H1 (cell line): Measurements from ENCODE around the gene SGPP2. TPM values are rescaled to one million over a fixed set of nuclear protein-coding genes. Genes with fewer than 3 reads are reported as not detected.

Experiments
- CTCF ChIA-PET: fragments of 300-600 bp; sonication (Branson Sonifier 250); formaldehyde crosslinking; loops from one replicate; lab custom pipeline; 2021; ENCODE audit not compliant: partially characterized antibody; lab: Charles Lee
- POLR2A ChIA-PET: fragments of 300-600 bp; sonication (Branson Sonifier 250); formaldehyde crosslinking; loops from one replicate; lab custom pipeline; 2021; ENCODE audit warnings: inconsistent platforms; ENCODE audit not compliant: partially characterized antibody; lab: Charles Lee
- DNase-seq, 2 experiments: peaks; one replicate each; pipeline versions ENCODE4 v3.0.0 to v3.0.0-alpha.2; 2010 to 2022; ENCODE audit warnings: low spot score in 2 of 2, low read depth in 1 of 2, mixed read lengths in 1 of 2
- FAIRE-seq: peaks from 2 replicates; lab custom pipeline; 2011; peaks lifted over from hg19 to GRCh38; lab: Jason Lieb, UNC
- H2AFZ ChIP-seq: 2 replicates; pipeline ENCODE4 v1.8.1; 2012; ENCODE audit warnings: low read length, inconsistent platforms
- H2AK5ac ChIP-seq: 2 replicates; pipeline ENCODE4 v1.6.1; 2013; ENCODE audit warnings: low read depth, low read length
- H2BK120ac ChIP-seq: replicated peaks from 2 replicates; pipeline ENCODE3; 2013; ENCODE audit warnings: low read depth, low read length, inconsistent platforms
- H2BK12ac ChIP-seq: 2 replicates; pipeline ENCODE4 v1.6.1; 2013; ENCODE audit warnings: low read depth, low read length
- H2BK15ac ChIP-seq: 2 replicates; pipeline ENCODE4 v1.6.1; 2013; ENCODE audit warnings: low read length
- H2BK20ac ChIP-seq: 2 replicates; pipeline ENCODE4 v1.6.1; 2013; ENCODE audit warnings: low read length
- H2BK5ac ChIP-seq: 2 replicates; pipeline ENCODE4 v1.6.1; 2013; ENCODE audit warnings: low read depth, low read length
- H3K14ac ChIP-seq: 2 replicates; pipeline ENCODE4 v1.6.1; 2013; ENCODE audit warnings: inconsistent platforms; ENCODE audit not compliant: insufficient read length
- H3K18ac ChIP-seq: 2 replicates; pipeline ENCODE4 v1.6.1; 2013; ENCODE audit warnings: low read length; ENCODE audit errors: extremely low read depth
- H3K23ac ChIP-seq: 2 replicates; pipeline ENCODE4 v1.6.1; 2013; ENCODE audit warnings: inconsistent platforms; ENCODE audit not compliant: insufficient read length
- H3K23me2 ChIP-seq: 2 replicates; pipeline ENCODE4 v1.6.1; 2013; ENCODE audit warnings: low read depth, low read length
- H3K27ac ChIP-seq: 2 replicates; pipeline ENCODE4 v1.6.1; 2011; ENCODE audit warnings: low read depth, low read length, inconsistent platforms
- H3K27me3 ChIP-seq, 4 experiments: replicated peaks in 1 of 4; 1 replicate in 1 of 4; 2 replicates in 3 of 4; pipeline versions ENCODE4 v1.6.1 to v1.8.1; 2011 to 2013; ENCODE audit warnings: low read length in 3 of 4, mild to moderate bottlenecking in 3 of 4, inconsistent platforms in 2 of 4, mixed read lengths in 2 of 4, moderate library complexity in 1 of 4; ENCODE audit not compliant: control insufficient read depth in 3 of 4, insufficient read depth in 3 of 4; ENCODE audit errors: extremely low read depth in 1 of 4
- H3K36me3 ChIP-seq, 4 experiments: 2 replicates each; pipeline versions ENCODE4 v1.6.1 to v1.8.1; 2011 to 2013; ENCODE audit warnings: mild to moderate bottlenecking in 4 of 4, low read length in 3 of 4, moderate library complexity in 2 of 4, control low read depth in 1 of 4, inconsistent platforms in 1 of 4; ENCODE audit not compliant: insufficient read depth in 4 of 4, control insufficient read depth in 2 of 4
- H3K4ac ChIP-seq: replicated peaks from 2 replicates; pipeline ENCODE3; 2013; ENCODE audit warnings: low read length, low read depth, mixed read lengths, inconsistent platforms; ENCODE audit not compliant: insufficient read length
- H3K4me1 ChIP-seq, 4 experiments: replicated peaks in 1 of 4; 1 replicate in 1 of 4; 2 replicates in 3 of 4; pipeline versions ENCODE4 v1.6.1 to v1.8.1; 2011 to 2013; ENCODE audit warnings: low read length in 3 of 4, inconsistent platforms in 2 of 4, mixed read lengths in 1 of 4; ENCODE audit not compliant: insufficient read depth in 4 of 4, control insufficient read depth in 3 of 4
- H3K4me2 ChIP-seq, 2 experiments: 2 replicates each; pipeline versions ENCODE4 v1.6.1 to v1.8.1; 2011 to 2013; ENCODE audit warnings: low read depth in 2 of 2, low read length in 2 of 2, control low read depth in 1 of 2, inconsistent platforms in 1 of 2, mild to moderate bottlenecking in 1 of 2; ENCODE audit not compliant: insufficient read depth in 1 of 2
- H3K4me3 ChIP-seq, 4 experiments: fragments of 200-600, 300-600 bp in 1 of 4; sonication (generic), shearing (Covaris generic), sonication (Bioruptor Twin) in 1 of 4; 2 replicates each; pipeline versions ENCODE4 v1.5.1 to v1.8.1; 2011 to 2016; ENCODE audit warnings: low read length in 4 of 4, low read depth in 3 of 4, control low read depth in 2 of 4, inconsistent platforms in 2 of 4, mild to moderate bottlenecking in 2 of 4, mixed read lengths in 1 of 4, moderate library complexity in 1 of 4; ENCODE audit not compliant: insufficient read depth in 2 of 4; ENCODE audit errors: extremely low read depth in 1 of 4
- H3K56ac ChIP-seq: replicated peaks from 2 replicates; pipeline ENCODE3; 2013; ENCODE audit warnings: low read depth, mild to moderate bottlenecking, mixed read lengths, low read length, inconsistent platforms; ENCODE audit not compliant: insufficient read length
- H3K79me1 ChIP-seq: 2 replicates; pipeline ENCODE4 v1.6.1; 2013; ENCODE audit warnings: low read depth, low read length, control low read depth
- H3K79me2 ChIP-seq, 2 experiments: 2 replicates each; pipeline versions ENCODE4 v1.6.1 to v1.8.1; 2012 to 2013; ENCODE audit warnings: low read length in 2 of 2, mild to moderate bottlenecking in 2 of 2, inconsistent platforms in 1 of 2; ENCODE audit not compliant: insufficient read depth in 2 of 2, control insufficient read depth in 1 of 2
- H3K9ac ChIP-seq, 4 experiments: replicated peaks in 1 of 4; 1 replicate in 1 of 4; 2 replicates in 3 of 4; pipeline versions ENCODE4 v1.6.1 to v1.8.1; 2011 to 2013; ENCODE audit warnings: low read depth in 3 of 4, low read length in 3 of 4, control low read depth in 2 of 4, mild to moderate bottlenecking in 2 of 4, moderate library complexity in 2 of 4, inconsistent platforms in 1 of 4; ENCODE audit errors: extremely low read depth in 1 of 4
- H3K9me3 ChIP-seq, 2 experiments: 2 replicates each; pipeline versions ENCODE4 v1.6.1 to v1.8.1; 2012 to 2013; ENCODE audit warnings: mild to moderate bottlenecking in 2 of 2, moderate library complexity in 2 of 2, control low read depth in 1 of 2, inconsistent platforms in 1 of 2, low read depth in 1 of 2, low read length in 1 of 2, mixed read lengths in 1 of 2; ENCODE audit not compliant: insufficient read depth in 2 of 2
- H4K20me1 ChIP-seq, 2 experiments: replicated peaks in 1 of 2; 2 replicates each; pipeline versions ENCODE3 to v1.8.1; 2011 to 2013; ENCODE audit warnings: inconsistent platforms in 2 of 2, low read length in 2 of 2, mild to moderate bottlenecking in 1 of 2; ENCODE audit not compliant: insufficient read depth in 2 of 2, control insufficient read depth in 1 of 2
- H4K5ac ChIP-seq: 2 replicates; pipeline ENCODE4 v1.6.1; 2013; ENCODE audit warnings: low read length, low read depth, mixed read lengths, inconsistent platforms; ENCODE audit not compliant: insufficient read length
- H4K8ac ChIP-seq: 2 replicates; pipeline ENCODE4 v1.8.0; 2013; ENCODE audit warnings: mild to moderate bottlenecking, moderate library complexity, low read length, inconsistent platforms; ENCODE audit not compliant: insufficient read depth; ENCODE audit errors: extremely low read depth
- H4K91ac ChIP-seq: replicated peaks from 2 replicates; pipeline ENCODE3; 2013; ENCODE audit warnings: low read length, mixed read lengths, inconsistent platforms; ENCODE audit not compliant: insufficient read length
- CBX5 ChIP-seq: fragments of 300-800, 300-1000 bp; sonication (generic); IDR thresholded peaks from 2 replicates; pipeline ENCODE4 v1.7.1; 2016; ENCODE audit warnings: antibody characterized with exemption, low read length, low read depth
- CEBPB ChIP-seq: IDR thresholded peaks from 2 replicates; pipeline ENCODE4 v1.6.1; 2012; ENCODE audit warnings: low read depth, low read length
- EP300 ChIP-seq, 2 experiments: IDR thresholded peaks; 1 replicate in 1 of 2; 2 replicates in 1 of 2; pipeline ENCODE4 v1.6.1; 2011 to 2012; ENCODE audit warnings: low read depth in 2 of 2, low read length in 2 of 2, mild to moderate bottlenecking in 2 of 2, borderline replicate concordance in 1 of 2, inconsistent platforms in 1 of 2, moderate library complexity in 1 of 2
- GABPA ChIP-seq: IDR thresholded peaks from 2 replicates; pipeline ENCODE4 v1.6.1; 2011; ENCODE audit warnings: mild to moderate bottlenecking, low read length, moderate library complexity, borderline replicate concordance; ENCODE audit not compliant: insufficient read depth
- JUN ChIP-seq: IDR thresholded peaks from 2 replicates; pipeline ENCODE4 v1.6.1; 2011; ENCODE audit warnings: low read depth, mild to moderate bottlenecking, improper control_type of control experiment, low read length
- KDM5A ChIP-seq: fragments of 200-600 bp; IDR thresholded peaks from 2 replicates; pipeline ENCODE4 v1.7.1; 2012; ENCODE audit warnings: mild to moderate bottlenecking, low read length, inconsistent platforms, mixed read lengths
- MAFK ChIP-seq: IDR thresholded peaks from 2 replicates; pipeline ENCODE4 v1.6.1; 2012; ENCODE audit warnings: low read depth, mild to moderate bottlenecking, improper control_type of control experiment, low read length
- POLR2AphosphoS5 ChIP-seq: IDR thresholded peaks from 2 replicates; pipeline ENCODE4 v1.6.1; 2011; ENCODE audit warnings: low read depth, low read length
- TBP ChIP-seq: IDR thresholded peaks from 2 replicates; pipeline ENCODE4 v1.6.1; 2011; ENCODE audit warnings: low read depth, low read length, improper control_type of control experiment
- YY1 ChIP-seq: IDR thresholded peaks from 2 replicates; pipeline ENCODE4 v1.6.1; 2011; ENCODE audit warnings: low read depth, mild to moderate bottlenecking, low read length
- ZNF274 ChIP-seq: IDR thresholded peaks from 2 replicates; pipeline ENCODE4 v1.7.0; 2012; ENCODE audit warnings: low read length, borderline replicate concordance; ENCODE audit errors: extremely low read depth
- WGBS, 2 experiments: shearing (Covaris generic) in 1 of 2; methylation state at CpG; one replicate each; pipeline versions ENCODE4 v1.1.6 to v1.1.7; 2013 to 2015; ENCODE audit warnings: low lambda C conversion rate in 2 of 2, mixed read lengths in 2 of 2, inconsistent platforms in 1 of 2, low coverage in 1 of 2, missing lambda C conversion rate in 1 of 2; ENCODE audit not compliant: insufficient replicate concordance in 2 of 2, insufficient coverage in 1 of 2, insufficient read length in 1 of 2; ENCODE audit errors: extremely low coverage in 1 of 2, missing lambda C conversion rate in 1 of 2; 5-methylcytosine and 5-hydroxymethylcytosine counted together
- polyA plus RNA-seq, 7 experiments: library from polyadenylated mRNA; depleted of rRNA in 3 of 7; stranded (reverse) in 5 of 7; unstranded in 2 of 7; fragments of >200 nt in 5 of 7; fragments of 200-250 nt in 2 of 7; gene quantifications; 1 replicate in 5 of 7; 2 replicates in 1 of 7; 4 replicates in 1 of 7; pipeline versions ENCODE4 v1.2.1 to v1.2.3, GENCODE V29; 2011 to 2013; ENCODE audit warnings: missing spikeins in 2 of 7, mixed read lengths in 2 of 7
- total RNA-seq: library from RNA; stranded (reverse); fragmentation: NEBNext Ultra II Directional; extraction: Animal tissue kit (Norgen Biotek cat#: 25700); gene quantifications from 2 replicates; pipeline ENCODE4 v1.2.1, GENCODE V29; 2021

Gene SGPP2
- total and polyA plus RNA-seq, 2 of the 8 experiments (the other 6 are each of a cell fraction or from before 2014, with no cell fraction given), result 0.29 TPM; not detected in 1

DNA sequence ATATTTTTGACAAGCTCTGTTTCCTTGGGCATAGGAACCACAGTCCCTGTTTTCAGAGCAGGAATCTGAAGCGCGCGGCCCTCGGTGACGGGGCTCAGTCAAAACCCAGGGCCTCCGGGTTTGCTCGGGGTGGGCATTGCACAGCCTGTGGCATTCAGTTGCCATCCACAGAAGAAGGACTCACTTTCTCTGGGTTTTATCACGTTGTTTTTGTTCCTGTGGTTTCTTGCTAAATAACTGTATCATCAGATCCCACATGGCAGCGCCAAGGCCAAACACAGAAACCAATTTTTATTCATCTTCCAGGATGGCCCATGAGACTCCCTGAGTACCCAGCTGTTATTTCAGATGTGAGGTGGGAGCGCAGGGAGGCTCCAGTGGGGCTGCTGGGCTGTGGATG is 35.6 kb downstream of the SGPP2 start:
- Histone ChIP-seq H4K91ac (no peak overlapping the region), H2BK120ac (no peak overlapping the region), H3K27me3 (no peaks in the 10 kb centered on the region), H4K8ac (no peak overlapping the region), H3K27ac (no peak overlapping the region), H3K79me2 (no peaks in the 10 kb centered on the region), H4K5ac (no peak overlapping the region), H3K36me3 (no peaks in the 10 kb centered on the region), H2BK20ac (no peak overlapping the region), H2AK5ac (no peak overlapping the region), H3K56ac (no peak overlapping the region), H2BK15ac (no peak overlapping the region), H3K23ac (no peak overlapping the region), H3K79me1 (no peaks in the 10 kb centered on the region), H3K18ac (no peak overlapping the region), H3K9me3 (peaks cover 4 to 8% of the 10 kb centered on the region in 2 experiments; a peak in 2 of 4 replicates), H3K14ac (no peak overlapping the region), H3K9ac (no peak overlapping the region), H3K4ac (no peak overlapping the region), H3K23me2 (no peaks in the 10 kb centered on the region), H2BK12ac (no peak overlapping the region), H3K4me1 (no peaks in the 10 kb centered on the region), H3K4me2 (no peak overlapping the region), H2BK5ac (no peak overlapping the region), H3K4me3 (no peak overlapping the region), H4K20me1 (no peaks in the 10 kb centered on the region), H2AFZ (no peak overlapping the region)
- 90% methylated on average over 10 of the region's 10 CpGs; no CpG with 5 or more reads in 1 of the 2 experiments for WGBS, 2 experiments
- CTCF ChIA-PET, result interaction anchor here (0.6 to 1.3 kb wide), 2 partner anchors 9 to 72 kb away, joined by 3 read pairs; no protein-coding TSS in a partner anchor
- POLR2A ChIA-PET, result no interaction called here
- FAIRE-seq (no peak), DNase-seq (no peak)
- TF ChIP-seq POLR2AphosphoS5 (no peak), JUN (no peak), TBP (no peak), CEBPB (no peak), EP300 (IDR thresholded peaks at IDR 0.05; ENCODE audit: borderline replicate concordance in 1 of 2, low read depth in 2 of 2, low read length in 2 of 2) (no peak), CBX5 (no peak), MAFK (no peak), ZNF274 (no peak), KDM5A (no peak), GABPA (no peak), YY1 (no peak)
